Endometrial microvascular endothelial cells (primary cell): ENCODE measurements around the gene NUTM2E. TPM values are rescaled to one million over a fixed set of nuclear protein-coding genes. Genes with fewer than 3 reads are reported as not detected.
"Not testable (repeated sequence)": the region's sequence is repeated elsewhere in the genome, so short reads cannot be mapped to it uniquely, and the experiment has no call there.

Experiments used
- in situ Hi-C: cut with HindIII; loops from 2 replicates; pipeline ENCODE4 v1.10.0; 2017; ENCODE audit warnings: low sequenced_read_pairs, low pct_unique_long_range_greater_than_20kb; ENCODE audit errors: inconsistent ontology term
- total RNA-seq: library from RNA; depleted of rRNA; stranded (reverse); fragments of >200 nt; gene quantifications from one replicate; pipeline ENCODE4 v1.2.3, GENCODE V29; 2015; ENCODE audit errors: inconsistent ontology term

The NUTM2E gene
- total RNA-seq, 1 donor from 2014 or later, result not detected

GRCh38 chr10:79853191-79853854 is 26.8 kb downstream of the NUTM2E start:
- in situ Hi-C loops, result not testable (repeated sequence)

- in situ Hi-C loops, result not testable (repeated sequence)
These were observed 35.7 kb downstream of the NUTM2E start for GRCh38 chr10:79862269-79862668.

GRCh38 chr10:79862803-79863202 is 36.3 kb downstream of the NUTM2E start:
- in situ Hi-C loops, result not testable (repeated sequence)

GRCh38 chr10:79866903-79867551 is 40.5 kb downstream of the NUTM2E start:
- in situ Hi-C loops, result not testable (repeated sequence)

GRCh38 chr10:79868023-79868422 is 41.5 kb downstream of the NUTM2E start:
- in situ Hi-C loops, result not testable (repeated sequence)

GRCh38 chr10:79869439-79870097 is 43.0 kb downstream of the NUTM2E start:
- in situ Hi-C loops, result not testable (repeated sequence)

GRCh38 chr10:79871729-79872128 is 45.2 kb downstream of the NUTM2E start:
- in situ Hi-C loops, result not testable (repeated sequence)

Other genes with a start within 250 kb of the NUTM2E start
- not detected for gene SFTPA1, start 215.8 kb upstream of the NUTM2E start, total RNA-seq
- gene NUTM2B, start 123.5 kb upstream of the NUTM2E start, total RNA-seq, result 1.0 TPM
- gene SFTPD, start 122.4 kb downstream of the NUTM2E start, total RNA-seq, result not detected